PC-9 (cell line): ENCODE data around the gene NTN4.

Source experiments
- EZH2 ChIP-seq: fragments of 200-600 bp; sonication (generic); IDR thresholded peaks from 2 replicates; pipeline ENCODE4 v1.8.0; 2017; ENCODE audit warnings: antibody characterized with exemption, low read depth
- TF ChIP-seq, protein P1 (sequence below): fragments of 200-600 bp; sonication (generic); conservative IDR thresholded peaks from 2 replicates; pipeline ENCODE4 v1.6.1; 2017; ENCODE audit warnings: mixed run types, antibody characterized with exemption, mild to moderate bottlenecking, moderate library complexity

- TF ChIP-seq, protein P1, sequence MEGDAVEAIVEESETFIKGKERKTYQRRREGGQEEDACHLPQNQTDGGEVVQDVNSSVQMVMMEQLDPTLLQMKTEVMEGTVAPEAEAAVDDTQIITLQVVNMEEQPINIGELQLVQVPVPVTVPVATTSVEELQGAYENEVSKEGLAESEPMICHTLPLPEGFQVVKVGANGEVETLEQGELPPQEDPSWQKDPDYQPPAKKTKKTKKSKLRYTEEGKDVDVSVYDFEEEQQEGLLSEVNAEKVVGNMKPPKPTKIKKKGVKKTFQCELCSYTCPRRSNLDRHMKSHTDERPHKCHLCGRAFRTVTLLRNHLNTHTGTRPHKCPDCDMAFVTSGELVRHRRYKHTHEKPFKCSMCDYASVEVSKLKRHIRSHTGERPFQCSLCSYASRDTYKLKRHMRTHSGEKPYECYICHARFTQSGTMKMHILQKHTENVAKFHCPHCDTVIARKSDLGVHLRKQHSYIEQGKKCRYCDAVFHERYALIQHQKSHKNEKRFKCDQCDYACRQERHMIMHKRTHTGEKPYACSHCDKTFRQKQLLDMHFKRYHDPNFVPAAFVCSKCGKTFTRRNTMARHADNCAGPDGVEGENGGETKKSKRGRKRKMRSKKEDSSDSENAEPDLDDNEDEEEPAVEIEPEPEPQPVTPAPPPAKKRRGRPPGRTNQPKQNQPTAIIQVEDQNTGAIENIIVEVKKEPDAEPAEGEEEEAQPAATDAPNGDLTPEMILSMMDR: no peak
- no peak for TF ChIP-seq EZH2
Measured at GRCh38 chr12:95788637-95789036, 1.9 kb downstream of the NTN4 start.
